GM21526 (cell line): ENCODE measurements around the gene FNDC3B.
"Not testable (repeated sequence)": the region's sequence is repeated elsewhere in the genome, so short reads cannot be mapped to it uniquely, and the experiment has no call there.

Experiments
- ATAC-seq: cut with Tn5 transposase; IDR thresholded peaks from one replicate; pipeline ENCODE4 v1.9.1; 2021; ENCODE audit warnings: moderate library complexity; ENCODE audit not compliant: unreplicated experiment, low FRiP score

The FNDC3B gene

GRCh38 chr3:172251211-172251610 lies 211.8 kb downstream of the FNDC3B start:
- no peak for ATAC-seq

- ATAC-seq, result no peak
Measured at GRCh38 chr3:172253200-172253599, 213.8 kb downstream of the FNDC3B start.

- no peak for ATAC-seq
Measured at GRCh38 chr3:172254542-172254941, 215.2 kb downstream of the FNDC3B start.

GRCh38 chr3:172255321-172255720 lies 215.9 kb downstream of the FNDC3B start:
- ATAC-seq, result not testable (repeated sequence)

GRCh38 chr3:172256101-172256734 lies 216.8 kb downstream of the FNDC3B start:
- no peak for ATAC-seq

- no peak for ATAC-seq
Measured at GRCh38 chr3:172257648-172258400, 218.4 kb downstream of the FNDC3B start.

GRCh38 chr3:172258624-172259023 lies 219.2 kb downstream of the FNDC3B start:
- no peak for ATAC-seq

GRCh38 chr3:172259111-172259541 lies 219.7 kb downstream of the FNDC3B start:
- ATAC-seq, result no peak

- ATAC-seq, result no peak
Measured at GRCh38 chr3:172259726-172260248, 220.4 kb downstream of the FNDC3B start.

- ATAC-seq, result no peak
Measured at GRCh38 chr3:172260381-172260780, 221.0 kb downstream of the FNDC3B start.

- ATAC-seq, result no peak
Measured at GRCh38 chr3:172261054-172261453, 221.7 kb downstream of the FNDC3B start.

GRCh38 chr3:172262991-172263608 lies 223.7 kb downstream of the FNDC3B start:
- no peak for ATAC-seq

- ATAC-seq, result no peak
Measured at GRCh38 chr3:172263781-172264486, 224.6 kb downstream of the FNDC3B start.

- ATAC-seq, result no peak
Measured at GRCh38 chr3:172266103-172266502, 226.7 kb downstream of the FNDC3B start.

- no peak for ATAC-seq
Measured at GRCh38 chr3:172268425-172268824, 229.0 kb downstream of the FNDC3B start.

- ATAC-seq, result no peak
Measured at GRCh38 chr3:172268868-172269267, 229.5 kb downstream of the FNDC3B start.

- ATAC-seq, result peak; percentile 98
Measured at GRCh38 chr3:172270557-172271166, 231.3 kb downstream of the FNDC3B start.

GRCh38 chr3:172271386-172271976 lies 232.1 kb downstream of the FNDC3B start:
- ATAC-seq, result no peak

GRCh38 chr3:172272698-172273097 lies 233.3 kb downstream of the FNDC3B start:
- no peak for ATAC-seq

GRCh38 chr3:172273378-172273777 lies 234.0 kb downstream of the FNDC3B start:
- no peak for ATAC-seq
